NCI-H748 (cell line): ENCODE measurements around the gene CSRNP3.
A peak's percentile ranks its signal among the peaks of the same experiment; 100 is the strongest.

Experiments used
- DNase-seq: peaks from one replicate; lab custom pipeline; 2025; ENCODE audit not compliant: unreplicated experiment; lab: John Stamatoyannopoulos, UW

Gene CSRNP3

GRCh38 chr2:165536851-165537499 is 67.5 kb downstream of the CSRNP3 start:
- peak; percentile 29 for DNase-seq

GRCh38 chr2:165539985-165540384 is 70.5 kb downstream of the CSRNP3 start:
- peak; percentile 88 for DNase-seq

GRCh38 chr2:165544897-165545296 is 75.4 kb downstream of the CSRNP3 start:
- no peak for DNase-seq

- DNase-seq: no peak
These were observed 78.4 kb downstream of the CSRNP3 start for GRCh38 chr2:165547900-165548299.

DNA sequence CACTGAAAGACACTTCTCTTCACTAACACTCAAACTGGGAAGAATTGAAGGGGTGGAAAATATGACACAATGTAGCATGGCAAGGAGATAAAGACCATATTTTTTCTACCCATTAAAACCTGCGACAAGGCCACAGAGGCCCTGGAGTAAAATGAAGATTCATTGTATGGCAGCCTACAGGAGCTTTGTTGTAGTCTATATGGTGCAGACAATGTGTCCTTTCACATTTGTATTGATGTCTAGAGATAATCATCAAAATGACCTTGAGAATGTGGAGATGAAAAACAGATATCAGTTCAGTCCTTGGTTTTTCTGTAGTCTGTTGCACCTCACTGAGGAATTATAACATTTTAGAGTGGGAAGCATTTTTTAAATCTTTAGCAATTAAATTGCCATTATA is 80.1 kb downstream of the CSRNP3 start:
- no peak for DNase-seq

DNA sequence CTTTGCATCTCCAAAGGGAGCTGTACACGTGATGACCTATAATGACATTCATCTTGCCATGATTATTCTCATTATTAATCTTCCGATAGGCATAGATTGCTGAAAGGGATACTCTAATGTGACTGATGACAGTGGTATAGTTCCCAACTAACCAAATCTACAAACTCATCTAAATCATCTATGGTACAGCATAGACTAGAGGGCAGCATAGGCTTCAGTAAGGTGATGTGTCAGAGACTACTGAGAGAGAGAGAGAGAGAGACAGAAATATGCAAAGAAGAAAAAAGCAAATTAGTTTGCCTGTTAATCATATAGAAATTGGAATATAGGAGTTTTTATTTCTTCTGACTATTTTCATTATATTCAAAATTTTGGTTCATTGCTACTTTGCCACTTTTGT is 89.3 kb downstream of the CSRNP3 start:
- DNase-seq: peak; percentile 19

DNA sequence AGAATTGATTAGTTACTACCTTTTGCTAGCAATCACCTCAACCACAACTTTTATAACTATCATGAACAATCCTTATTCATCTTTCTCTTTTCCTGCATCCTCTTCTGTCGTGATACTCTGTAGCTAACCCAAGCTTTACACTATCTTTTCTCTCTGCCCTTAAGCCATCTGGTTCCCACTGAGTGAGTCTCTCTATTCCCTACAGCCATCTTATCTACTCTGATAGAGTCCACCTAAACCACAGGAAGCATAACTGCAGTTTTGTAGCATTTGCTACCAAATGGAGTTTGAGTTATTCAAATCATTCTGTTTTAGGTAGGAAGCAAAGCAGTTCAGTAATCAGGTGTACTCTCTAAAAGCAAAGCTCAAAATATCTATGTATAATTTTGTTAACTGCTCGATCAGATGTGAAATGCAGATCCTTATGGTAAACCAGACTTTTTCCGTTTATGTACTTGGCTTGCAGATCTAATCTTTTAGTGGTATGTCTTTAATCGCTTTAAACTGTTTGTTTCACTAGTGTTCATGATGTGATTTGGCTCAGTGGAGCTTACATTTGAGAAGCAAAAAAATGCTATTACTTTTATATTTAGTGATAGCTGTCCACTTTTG is 91.0 kb downstream of the CSRNP3 start:
- no peak for DNase-seq

GRCh38 chr2:165561516-165561915 is 92.0 kb downstream of the CSRNP3 start:
- no peak for DNase-seq

DNA sequence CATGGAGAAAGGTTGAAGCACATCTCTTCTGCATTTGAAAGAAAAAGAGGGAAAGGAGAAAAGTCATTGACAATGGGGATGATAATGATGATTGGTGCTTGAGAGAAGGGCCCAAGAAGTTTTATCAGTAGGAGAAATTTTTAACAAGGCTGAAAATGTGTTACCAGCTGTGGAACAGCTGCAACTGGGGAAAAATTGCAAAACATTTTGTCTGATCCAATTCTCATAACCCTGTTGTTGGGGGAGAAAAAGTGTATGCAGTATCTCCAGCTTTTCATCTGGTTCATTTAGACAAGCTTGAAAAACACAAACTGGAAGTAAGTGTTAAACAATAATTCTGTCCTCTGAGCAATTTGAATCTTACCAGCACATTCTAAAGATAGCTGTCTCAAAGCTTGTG is 92.7 kb downstream of the CSRNP3 start:
- no peak for DNase-seq

DNA sequence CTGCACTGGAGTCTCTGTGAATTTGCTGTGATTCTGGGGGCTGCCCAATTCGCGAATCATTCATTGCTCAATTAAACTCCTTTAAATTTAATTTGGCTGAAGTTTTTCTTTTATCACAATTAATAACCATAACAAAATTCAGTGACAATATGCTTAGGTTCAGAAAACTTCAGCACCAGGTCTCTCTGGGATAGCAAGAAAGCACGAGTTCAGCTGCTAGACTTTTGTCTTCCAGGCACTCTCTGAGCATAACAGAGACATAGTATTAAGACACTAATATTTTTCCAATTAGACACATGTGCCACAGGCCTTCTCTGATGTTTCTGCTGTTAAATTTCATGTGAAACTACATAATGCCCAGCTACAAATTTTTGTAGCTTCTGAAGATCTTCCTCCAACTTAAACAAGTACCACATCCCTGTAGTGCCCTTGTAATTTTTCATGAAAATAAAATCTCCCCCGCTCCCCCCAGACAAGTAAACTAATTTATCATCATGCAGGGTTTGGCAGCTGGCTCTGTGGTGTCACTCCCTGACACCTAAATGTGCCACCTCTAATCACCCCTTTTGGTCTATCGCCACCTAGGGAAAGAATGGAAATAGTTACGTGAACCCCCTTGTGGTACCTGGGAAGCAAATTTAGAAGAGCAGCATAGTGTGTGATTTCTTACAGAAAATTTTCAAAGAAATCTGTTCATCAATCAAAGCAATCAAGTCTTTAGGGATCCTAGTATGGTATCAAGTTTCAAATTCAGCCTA is 94.1 kb downstream of the CSRNP3 start:
- DNase-seq: peak; percentile 72

GRCh38 chr2:165566008-165566407 is 96.5 kb downstream of the CSRNP3 start:
- DNase-seq: no peak

DNA sequence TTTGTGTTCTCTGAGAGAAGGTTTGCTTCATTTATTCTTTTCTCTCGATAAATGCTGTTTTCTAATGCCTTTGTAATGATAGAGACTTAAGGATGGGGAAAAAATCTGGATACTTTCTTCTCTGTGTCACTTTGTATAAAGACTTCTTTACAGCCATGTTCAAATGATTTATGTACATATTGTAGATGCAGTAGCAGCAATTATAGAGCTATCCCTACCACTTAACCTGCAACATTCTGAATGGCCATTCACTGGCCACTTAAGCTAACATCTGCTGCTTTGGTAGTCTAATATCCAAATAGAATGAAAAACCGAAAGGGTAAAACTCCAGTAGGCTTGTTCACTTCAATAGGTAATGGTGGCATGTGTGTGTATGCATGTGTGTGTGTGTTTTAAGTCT is 97.8 kb downstream of the CSRNP3 start:
- peak; percentile 97 for DNase-seq

- peak; percentile 58 for DNase-seq
These were observed 98.9 kb downstream of the CSRNP3 start for GRCh38 chr2:165568361-165568760.

DNA sequence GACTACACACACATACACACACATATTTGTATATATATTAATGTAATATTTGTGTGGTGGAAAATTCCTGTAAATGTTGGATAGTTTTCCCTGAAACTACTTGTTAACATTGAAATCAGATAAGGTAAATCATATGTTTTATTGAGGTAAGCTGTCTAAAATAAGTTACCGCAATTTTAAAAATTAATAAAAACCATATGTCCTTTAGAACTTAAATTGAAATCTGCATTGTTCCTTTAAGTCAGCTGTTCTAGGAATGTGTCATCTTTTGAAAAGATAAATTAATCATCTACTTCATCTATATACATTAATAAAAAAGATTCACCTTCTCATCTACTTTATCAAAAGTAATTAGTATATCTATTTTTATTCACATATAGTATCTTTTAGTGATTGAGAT is 102.0 kb downstream of the CSRNP3 start:
- DNase-seq: no peak

GRCh38 chr2:165572151-165572550 is 102.7 kb downstream of the CSRNP3 start:
- DNase-seq: peak; percentile 95

DNA sequence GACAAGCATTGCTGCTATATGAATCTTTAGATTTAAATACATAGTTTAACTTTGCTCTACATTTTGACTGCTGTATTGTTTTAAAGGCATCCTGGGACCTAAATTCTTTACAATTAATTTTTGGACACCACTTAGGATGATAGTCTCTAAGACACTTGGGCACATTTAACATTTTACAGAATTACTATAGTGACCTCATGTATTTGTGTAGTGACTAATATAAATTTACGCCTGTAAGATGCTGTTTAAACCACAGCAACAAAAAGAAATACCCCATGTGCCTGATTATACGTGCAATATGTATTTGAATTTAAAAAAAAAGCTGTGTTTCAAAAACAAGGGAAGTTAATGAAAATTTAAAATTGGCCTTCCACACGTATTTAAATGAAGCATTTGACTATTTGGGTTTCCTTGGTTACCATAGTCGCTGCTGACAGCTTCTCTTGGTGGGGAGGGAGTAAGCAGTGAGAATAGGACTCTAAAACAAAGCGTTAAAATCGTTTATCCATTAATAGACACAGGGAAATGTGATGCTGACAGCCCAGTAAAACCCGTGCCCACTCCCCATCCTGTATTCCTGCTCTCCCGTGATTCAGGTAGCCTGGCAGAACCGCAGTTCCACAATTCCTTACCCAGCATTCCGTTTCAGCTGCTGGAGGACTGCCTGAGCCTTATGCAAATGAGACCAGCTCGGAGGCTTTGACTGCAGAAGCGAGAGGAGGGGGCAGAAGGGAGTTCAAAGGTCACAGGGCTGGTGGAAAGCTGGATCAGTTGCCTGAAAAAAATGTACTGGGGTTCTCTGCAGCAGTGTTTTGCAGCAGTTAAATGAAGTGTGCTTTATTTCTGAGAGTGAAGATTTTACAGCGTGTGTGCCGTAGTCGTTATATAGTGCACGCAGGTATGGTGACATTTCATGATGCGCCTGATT is 104.3 kb downstream of the CSRNP3 start:
- peak; percentile 97 for DNase-seq

DNA sequence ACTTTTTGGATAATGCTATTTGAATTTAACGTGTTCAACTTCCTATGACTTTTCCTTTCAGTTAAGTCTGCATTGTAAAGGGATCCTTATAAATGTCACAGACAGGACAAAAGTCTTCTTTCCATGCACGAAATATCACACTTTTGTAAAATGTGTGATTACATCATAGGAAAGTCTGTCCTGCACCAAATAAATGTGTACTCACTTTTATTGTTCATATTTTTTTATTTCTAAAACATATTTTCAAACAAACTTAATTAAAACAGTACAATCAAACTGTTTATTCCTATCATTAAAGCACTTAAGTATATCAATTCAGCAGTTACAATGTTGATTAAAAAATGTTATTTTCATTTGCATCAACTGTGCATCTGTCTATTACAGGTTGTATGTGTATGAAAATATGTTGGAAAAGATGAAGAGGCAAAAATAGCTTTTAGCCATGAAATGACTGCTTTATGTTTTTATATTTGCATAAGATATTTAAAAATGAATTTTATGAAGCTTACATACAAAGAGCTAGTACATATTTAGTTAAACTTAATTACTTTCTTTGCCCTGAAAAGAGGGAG is 105.6 kb downstream of the CSRNP3 start:
- DNase-seq: no peak

GRCh38 chr2:165576409-165577154 is 107.1 kb downstream of the CSRNP3 start:
- DNase-seq: peak; percentile 43

DNA sequence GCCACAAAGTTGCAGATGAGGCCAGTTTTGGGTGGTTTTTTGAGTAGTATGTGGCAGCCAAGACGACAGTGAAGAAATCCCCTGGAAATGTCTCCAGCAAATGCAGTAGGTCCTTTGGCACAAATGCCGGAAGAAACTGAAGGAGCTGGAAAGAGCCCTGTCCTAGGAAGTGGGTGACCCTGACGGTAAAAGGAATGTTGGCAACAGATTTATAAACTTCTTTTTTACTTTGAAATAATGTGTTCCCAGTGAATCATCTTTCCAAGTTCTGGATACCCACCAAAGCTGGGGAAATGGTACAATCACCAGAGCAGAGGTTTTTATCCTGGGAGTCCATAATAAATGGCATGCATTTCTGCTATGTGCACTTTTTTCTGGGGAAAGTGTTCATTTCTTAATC is 112.9 kb downstream of the CSRNP3 start:
- no peak for DNase-seq

- no peak for DNase-seq
These were observed 113.5 kb downstream of the CSRNP3 start for GRCh38 chr2:165582863-165583506.
